ENCODE measurements around the gene DHRS7C. TPM values are rescaled to one million over a fixed set of nuclear protein-coding genes. Genes with fewer than 3 reads are reported as not detected.

Gene DHRS7C
- polyA plus RNA-seq, 1 donor from 2014 or later: not detected

DNA sequence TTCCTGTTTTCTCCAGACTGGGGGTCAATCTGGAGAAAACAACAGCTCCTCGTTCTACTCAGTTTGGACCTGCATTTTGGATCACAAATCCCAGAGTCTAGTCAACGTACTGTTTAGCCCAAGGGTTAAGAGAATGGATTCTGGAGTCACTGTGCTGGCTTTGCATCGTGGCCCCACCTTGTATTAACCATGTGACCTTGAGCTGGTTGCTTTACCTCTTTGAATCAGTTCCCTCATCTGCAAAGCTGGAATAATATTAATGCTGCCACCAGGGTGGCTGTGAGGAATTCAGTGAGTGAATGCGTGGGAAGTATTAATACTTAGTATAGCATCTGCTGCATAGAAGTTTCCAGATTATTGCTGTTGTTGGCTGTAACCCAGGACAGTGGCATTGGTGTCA, 11.3 kb upstream of the DHRS7C start:
- H3K36me3 ChIP-seq (ENCODE audit: insufficient read depth, low read length): no peaks in the 10 kb centered on the region
- H3K9me2 ChIP-seq (ENCODE audit: insufficient read depth, low read length): no peaks in the 10 kb centered on the region
- no peak overlapping the region for H3K27ac ChIP-seq (ENCODE audit: low read length)
- H3K4me2 ChIP-seq (ENCODE audit: low read length): no peak overlapping the region
- H4K20me1 ChIP-seq (ENCODE audit: insufficient read depth): no peaks in the 10 kb centered on the region
- H3K27me3 ChIP-seq (ENCODE audit: insufficient read depth, low read depth, low read length): no peaks in the 10 kb centered on the region
- no peaks in the 10 kb centered on the region for H3K9me3 ChIP-seq (ENCODE audit: low read length)
- H3F3A ChIP-seq (ENCODE audit: insufficient read depth, low read length, poor library complexity, severe bottlenecking): no peaks in the 10 kb centered on the region
- H3K79me2 ChIP-seq (replicated peaks; ENCODE audit: insufficient read depth, low read length): no peaks in the 10 kb centered on the region
- no peak overlapping the region for H3K9ac ChIP-seq (ENCODE audit: low read length)
- H2AFZ ChIP-seq (ENCODE audit: low read depth, low read length): no peak overlapping the region
- TF ChIP-seq POLR2AphosphoS5 (IDR thresholded peaks at IDR 0.05) (no peak), RAD21 (conservative IDR thresholded peaks at IDR 0.05) (no peak), EZH2 (IDR thresholded peaks at IDR 0.05; ENCODE audit: borderline replicate concordance, insufficient read depth, low read length, poor library complexity, severe bottlenecking) (no peak)
- TF ChIP-seq, protein P1, sequence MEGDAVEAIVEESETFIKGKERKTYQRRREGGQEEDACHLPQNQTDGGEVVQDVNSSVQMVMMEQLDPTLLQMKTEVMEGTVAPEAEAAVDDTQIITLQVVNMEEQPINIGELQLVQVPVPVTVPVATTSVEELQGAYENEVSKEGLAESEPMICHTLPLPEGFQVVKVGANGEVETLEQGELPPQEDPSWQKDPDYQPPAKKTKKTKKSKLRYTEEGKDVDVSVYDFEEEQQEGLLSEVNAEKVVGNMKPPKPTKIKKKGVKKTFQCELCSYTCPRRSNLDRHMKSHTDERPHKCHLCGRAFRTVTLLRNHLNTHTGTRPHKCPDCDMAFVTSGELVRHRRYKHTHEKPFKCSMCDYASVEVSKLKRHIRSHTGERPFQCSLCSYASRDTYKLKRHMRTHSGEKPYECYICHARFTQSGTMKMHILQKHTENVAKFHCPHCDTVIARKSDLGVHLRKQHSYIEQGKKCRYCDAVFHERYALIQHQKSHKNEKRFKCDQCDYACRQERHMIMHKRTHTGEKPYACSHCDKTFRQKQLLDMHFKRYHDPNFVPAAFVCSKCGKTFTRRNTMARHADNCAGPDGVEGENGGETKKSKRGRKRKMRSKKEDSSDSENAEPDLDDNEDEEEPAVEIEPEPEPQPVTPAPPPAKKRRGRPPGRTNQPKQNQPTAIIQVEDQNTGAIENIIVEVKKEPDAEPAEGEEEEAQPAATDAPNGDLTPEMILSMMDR (IDR thresholded peaks at IDR 0.05; ENCODE audit: poor library complexity, severe bottlenecking): no peak
- no peak overlapping the region for H3K4me3 ChIP-seq (ENCODE audit: low read length)

DNA sequence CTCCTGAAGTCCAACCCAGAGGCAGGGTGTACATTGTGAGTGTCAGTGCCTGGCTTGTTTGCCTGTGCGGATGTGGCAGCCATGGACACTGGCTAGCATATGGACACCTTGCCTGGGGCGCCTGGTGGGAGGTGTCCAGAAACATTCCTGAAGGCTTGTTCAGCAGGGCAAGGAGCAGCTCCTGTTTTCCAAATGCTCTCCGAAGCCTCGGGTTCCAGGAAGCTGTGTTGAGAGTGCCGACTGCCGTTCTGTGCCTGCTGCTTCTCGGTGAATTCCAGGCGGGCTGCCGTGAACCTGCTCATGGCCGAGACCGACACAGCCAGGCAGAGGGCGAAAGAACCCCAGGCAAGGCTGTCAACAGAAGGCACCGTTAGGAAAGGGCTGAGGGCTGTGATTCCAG, 10.9 kb upstream of the DHRS7C start:
- Histone ChIP-seq H3K27ac (ENCODE audit: low read length) (no peak overlapping the region), H3K27me3 (ENCODE audit: insufficient read depth, low read depth, low read length) (no peaks in the 10 kb centered on the region), H3F3A (ENCODE audit: insufficient read depth, low read length, poor library complexity, severe bottlenecking) (no peaks in the 10 kb centered on the region), H2AFZ (ENCODE audit: low read depth, low read length) (no peak overlapping the region), H3K79me2 (replicated peaks; ENCODE audit: insufficient read depth, low read length) (no peaks in the 10 kb centered on the region), H4K20me1 (ENCODE audit: insufficient read depth) (no peaks in the 10 kb centered on the region), H3K9me2 (ENCODE audit: insufficient read depth, low read length) (no peaks in the 10 kb centered on the region), H3K9ac (ENCODE audit: low read length) (no peak overlapping the region), H3K4me3 (ENCODE audit: low read length) (no peak overlapping the region), H3K4me2 (ENCODE audit: low read length) (no peak overlapping the region), H3K36me3 (ENCODE audit: insufficient read depth, low read length) (no peaks in the 10 kb centered on the region), H3K9me3 (ENCODE audit: low read length) (no peaks in the 10 kb centered on the region)
- TF ChIP-seq, protein P2, sequence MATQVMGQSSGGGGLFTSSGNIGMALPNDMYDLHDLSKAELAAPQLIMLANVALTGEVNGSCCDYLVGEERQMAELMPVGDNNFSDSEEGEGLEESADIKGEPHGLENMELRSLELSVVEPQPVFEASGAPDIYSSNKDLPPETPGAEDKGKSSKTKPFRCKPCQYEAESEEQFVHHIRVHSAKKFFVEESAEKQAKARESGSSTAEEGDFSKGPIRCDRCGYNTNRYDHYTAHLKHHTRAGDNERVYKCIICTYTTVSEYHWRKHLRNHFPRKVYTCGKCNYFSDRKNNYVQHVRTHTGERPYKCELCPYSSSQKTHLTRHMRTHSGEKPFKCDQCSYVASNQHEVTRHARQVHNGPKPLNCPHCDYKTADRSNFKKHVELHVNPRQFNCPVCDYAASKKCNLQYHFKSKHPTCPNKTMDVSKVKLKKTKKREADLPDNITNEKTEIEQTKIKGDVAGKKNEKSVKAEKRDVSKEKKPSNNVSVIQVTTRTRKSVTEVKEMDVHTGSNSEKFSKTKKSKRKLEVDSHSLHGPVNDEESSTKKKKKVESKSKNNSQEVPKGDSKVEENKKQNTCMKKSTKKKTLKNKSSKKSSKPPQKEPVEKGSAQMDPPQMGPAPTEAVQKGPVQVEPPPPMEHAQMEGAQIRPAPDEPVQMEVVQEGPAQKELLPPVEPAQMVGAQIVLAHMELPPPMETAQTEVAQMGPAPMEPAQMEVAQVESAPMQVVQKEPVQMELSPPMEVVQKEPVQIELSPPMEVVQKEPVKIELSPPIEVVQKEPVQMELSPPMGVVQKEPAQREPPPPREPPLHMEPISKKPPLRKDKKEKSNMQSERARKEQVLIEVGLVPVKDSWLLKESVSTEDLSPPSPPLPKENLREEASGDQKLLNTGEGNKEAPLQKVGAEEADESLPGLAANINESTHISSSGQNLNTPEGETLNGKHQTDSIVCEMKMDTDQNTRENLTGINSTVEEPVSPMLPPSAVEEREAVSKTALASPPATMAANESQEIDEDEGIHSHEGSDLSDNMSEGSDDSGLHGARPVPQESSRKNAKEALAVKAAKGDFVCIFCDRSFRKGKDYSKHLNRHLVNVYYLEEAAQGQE (IDR thresholded peaks at IDR 0.05; ENCODE audit: borderline replicate concordance): no peak
- no peak for TF ChIP-seq EZH2 (IDR thresholded peaks at IDR 0.05; ENCODE audit: borderline replicate concordance, insufficient read depth, low read length, poor library complexity, severe bottlenecking)
- TF ChIP-seq MXI1 (conservative IDR thresholded peaks at IDR 0.05; ENCODE audit: poor library complexity, severe bottlenecking): no peak

DNA sequence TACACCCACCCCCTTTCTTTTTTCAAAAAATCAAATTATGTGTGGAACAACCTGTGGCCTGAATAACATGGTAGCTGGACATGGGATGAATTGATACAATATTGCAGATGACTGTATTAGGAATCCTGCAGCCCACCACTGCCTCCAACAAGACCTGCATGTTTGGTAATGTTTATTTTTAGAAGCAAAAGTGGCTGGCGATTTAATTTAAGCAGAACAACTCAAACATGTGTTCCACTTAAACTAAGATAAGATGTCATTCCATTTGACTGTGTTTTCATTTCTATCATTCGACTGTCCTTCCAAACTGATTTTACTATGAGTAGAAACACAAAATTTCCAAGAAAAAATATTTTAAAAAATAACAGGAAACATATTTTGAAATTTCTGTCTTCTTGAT, 10.1 kb upstream of the DHRS7C start:
- Histone ChIP-seq H3K27ac (ENCODE audit: low read length) (no peak overlapping the region), H4K20me1 (ENCODE audit: insufficient read depth) (no peaks in the 10 kb centered on the region), H3K4me2 (ENCODE audit: low read length) (no peak overlapping the region), H3K9me2 (ENCODE audit: insufficient read depth, low read length) (no peaks in the 10 kb centered on the region), H3F3A (ENCODE audit: insufficient read depth, low read length, poor library complexity, severe bottlenecking) (no peaks in the 10 kb centered on the region), H3K4me3 (ENCODE audit: low read length) (no peak overlapping the region), H2AFZ (ENCODE audit: low read depth, low read length) (no peak overlapping the region), H3K9me3 (ENCODE audit: low read length) (no peaks in the 10 kb centered on the region), H3K27me3 (ENCODE audit: insufficient read depth, low read depth, low read length) (no peaks in the 10 kb centered on the region), H3K9ac (ENCODE audit: low read length) (no peak overlapping the region), H3K79me2 (replicated peaks; ENCODE audit: insufficient read depth, low read length) (no peaks in the 10 kb centered on the region), H3K36me3 (ENCODE audit: insufficient read depth, low read length) (no peaks in the 10 kb centered on the region)
- TF ChIP-seq EZH2 (IDR thresholded peaks at IDR 0.05; ENCODE audit: borderline replicate concordance, insufficient read depth, low read length, poor library complexity, severe bottlenecking): no peak
